Renal cortex interstitium (tissue), 11 donors: Measurements from ENCODE around the gene CACNA1C. TPM values are rescaled to one million over a fixed set of nuclear protein-coding genes. Genes with fewer than 3 reads are reported as not detected.

ENCODE experiments used
- DNase-seq, 11 donors: peaks; one replicate each; pipeline ENCODE4 v3.0.0-alpha.2; 2013; ENCODE audit warnings: low read depth in 9 of 11, low spot score in 4 of 11; ENCODE audit errors: extremely low read depth in 1 of 11
- polyA plus RNA-seq, 3 donors: library from polyadenylated mRNA; unstranded; fragments of 120-200 nt; gene quantifications; one replicate each; pipeline ENCODE4 v1.2.1, GENCODE V29; 2013; ENCODE audit not compliant: insufficient read length in 3 of 3

The CACNA1C gene
- polyA plus RNA-seq, 3 donors, result 7.2 to 13.1 (median 7.8) TPM

- DNase-seq, result no peak
These were observed 101.3 kb downstream of the CACNA1C start for GRCh38 chr12:2154050-2154449.

DNA sequence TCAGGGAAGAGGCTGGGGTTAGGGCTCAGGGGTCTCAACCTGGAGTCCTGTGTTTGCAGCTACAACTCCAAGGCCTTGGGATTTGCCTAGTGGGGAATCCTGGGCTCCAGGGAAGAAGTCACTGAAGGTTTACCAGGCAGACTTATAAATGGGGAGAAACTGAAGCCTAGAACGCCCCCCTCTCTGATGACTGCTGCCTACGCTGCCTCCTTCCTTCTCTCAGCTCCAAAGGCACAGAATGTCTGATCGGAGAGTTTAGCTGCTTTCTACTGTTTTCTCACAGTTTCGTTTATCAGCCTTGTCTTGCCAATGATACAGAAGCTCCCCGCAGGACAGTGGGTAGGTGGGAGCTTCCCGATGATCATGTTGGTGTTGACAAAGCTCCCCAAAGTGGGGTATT, 101.7 kb downstream of the CACNA1C start:
- no peak for DNase-seq

DNA sequence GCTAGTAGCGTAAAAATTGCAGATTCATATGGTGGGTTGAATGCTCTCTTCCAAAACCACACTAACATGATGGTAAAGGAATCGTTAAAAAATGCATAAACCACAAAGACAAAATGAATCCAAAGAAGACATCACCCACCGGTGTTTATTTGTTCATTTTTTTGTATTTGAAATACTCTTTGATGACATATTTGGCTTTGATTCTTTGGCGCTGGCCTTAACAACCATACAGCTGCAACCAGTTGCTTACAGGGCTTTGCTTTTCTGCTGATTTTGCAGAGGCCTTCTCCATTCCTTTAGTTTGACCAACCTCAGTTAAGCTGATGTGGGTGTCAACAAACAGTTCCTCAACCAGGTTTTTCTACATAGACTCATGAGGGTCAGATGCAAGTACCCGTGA, 103.5 kb downstream of the CACNA1C start:
- no peak for DNase-seq

GRCh38 chr12:2160043-2160442, 107.3 kb downstream of the CACNA1C start:
- no peak for DNase-seq

DNA sequence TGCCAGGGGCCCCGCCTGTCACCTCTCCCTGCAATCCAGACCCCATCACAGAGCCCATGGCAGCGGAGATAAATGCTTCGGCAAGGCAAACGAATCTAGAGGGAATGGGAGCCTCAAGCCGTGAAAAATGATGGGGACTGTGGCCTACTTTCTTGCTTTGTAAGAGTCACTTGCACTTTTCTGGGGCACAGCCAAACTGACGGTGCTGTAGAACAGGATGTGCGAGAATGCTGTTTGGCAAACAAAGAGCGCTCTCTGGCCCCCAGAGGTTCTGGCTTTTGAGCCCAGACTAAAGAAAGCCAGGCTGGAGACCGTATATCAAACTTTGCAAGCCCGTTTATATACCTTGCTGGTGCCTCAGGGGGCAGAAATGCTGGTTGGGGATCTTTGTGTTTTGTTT, 108.7 kb downstream of the CACNA1C start:
- no peak for DNase-seq

DNA sequence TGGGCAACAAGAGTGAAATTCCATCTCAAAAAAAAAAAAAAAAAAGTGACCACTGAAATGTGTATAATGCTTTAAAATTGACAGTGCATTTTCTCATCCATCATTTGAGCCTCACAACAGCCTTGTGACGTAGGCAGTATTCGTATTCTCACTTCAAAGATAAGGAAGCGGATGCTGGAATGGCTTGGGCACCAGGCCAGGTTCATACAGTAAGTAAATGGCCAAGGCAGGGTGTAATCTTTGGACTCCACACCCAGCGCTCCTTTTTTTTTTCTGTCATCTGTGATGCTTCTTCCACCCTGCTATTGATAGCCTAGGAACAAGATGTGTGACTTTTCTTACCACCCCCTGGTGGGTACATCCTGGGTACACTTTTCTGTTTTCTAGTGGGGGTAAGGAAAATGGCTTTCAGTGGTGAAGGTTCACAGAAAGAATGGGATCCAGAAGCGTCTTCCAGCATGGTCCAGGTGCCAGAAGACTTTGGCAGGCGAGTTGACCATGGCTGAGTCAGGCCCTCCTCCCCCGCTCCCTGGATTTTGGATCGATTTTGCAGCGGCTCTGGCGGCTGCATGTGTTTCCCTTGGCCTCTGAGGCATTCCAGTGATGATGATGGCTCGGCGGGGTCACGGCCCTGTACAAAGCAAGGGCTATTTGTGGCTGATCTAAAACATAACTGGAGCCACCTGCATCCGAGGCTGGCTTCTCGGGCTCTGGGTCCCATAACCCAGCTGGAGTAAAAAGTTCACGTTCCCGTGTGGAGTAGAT, 110.6 kb downstream of the CACNA1C start:
- peak in 1 of 11 donors; percentile 29 for DNase-seq

- DNase-seq, result peak in 3 of 11 donors; percentile 35 to 54 (median 46)
These were observed 112.2 kb downstream of the CACNA1C start for GRCh38 chr12:2165021-2165420.

- no peak for DNase-seq
These were observed 113.1 kb downstream of the CACNA1C start for GRCh38 chr12:2165927-2166326.

DNA sequence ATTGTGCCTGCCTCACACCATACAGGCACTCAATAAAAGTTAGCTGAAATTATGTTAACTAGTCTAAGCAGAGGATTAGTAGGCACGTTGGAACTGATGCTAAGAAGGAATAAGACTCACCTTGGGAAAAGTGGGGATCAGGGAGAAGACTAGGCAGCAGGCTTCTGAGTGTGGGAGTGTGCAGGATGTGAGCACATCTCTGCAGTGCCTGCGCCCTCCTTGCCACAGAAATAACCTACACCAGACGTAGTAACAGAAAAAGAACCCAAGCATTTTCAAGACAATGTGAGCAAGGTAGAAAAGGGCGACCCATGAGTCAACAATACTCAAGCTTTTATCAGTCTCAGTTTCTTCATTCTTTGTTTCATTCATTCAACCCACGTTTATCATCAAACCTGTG, 113.9 kb downstream of the CACNA1C start:
- DNase-seq, result no peak

- no peak for DNase-seq
These were observed 114.4 kb downstream of the CACNA1C start for GRCh38 chr12:2167231-2167630.

DNA sequence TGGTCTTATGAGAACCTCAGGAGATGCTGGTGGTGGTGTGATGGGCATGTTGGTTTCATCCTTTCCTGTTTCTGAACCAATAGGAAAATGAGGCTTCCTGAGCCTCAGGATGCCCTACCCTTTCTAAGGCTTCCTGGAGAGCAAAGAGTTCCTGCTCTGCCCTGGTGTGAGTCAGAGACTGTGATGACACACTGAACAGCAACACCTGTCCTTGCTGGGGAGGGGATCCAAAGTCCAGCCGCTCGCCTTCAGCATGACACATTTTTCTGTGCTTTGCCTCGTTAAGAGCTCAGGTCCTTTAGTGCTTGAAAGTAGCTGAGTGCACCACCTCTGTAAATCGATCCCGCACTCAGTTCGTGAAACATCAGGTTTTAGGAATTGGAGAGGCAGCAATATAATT, 116.0 kb downstream of the CACNA1C start:
- DNase-seq, result no peak

- DNase-seq, result no peak
These were observed 116.7 kb downstream of the CACNA1C start for GRCh38 chr12:2169489-2169888.

DNA sequence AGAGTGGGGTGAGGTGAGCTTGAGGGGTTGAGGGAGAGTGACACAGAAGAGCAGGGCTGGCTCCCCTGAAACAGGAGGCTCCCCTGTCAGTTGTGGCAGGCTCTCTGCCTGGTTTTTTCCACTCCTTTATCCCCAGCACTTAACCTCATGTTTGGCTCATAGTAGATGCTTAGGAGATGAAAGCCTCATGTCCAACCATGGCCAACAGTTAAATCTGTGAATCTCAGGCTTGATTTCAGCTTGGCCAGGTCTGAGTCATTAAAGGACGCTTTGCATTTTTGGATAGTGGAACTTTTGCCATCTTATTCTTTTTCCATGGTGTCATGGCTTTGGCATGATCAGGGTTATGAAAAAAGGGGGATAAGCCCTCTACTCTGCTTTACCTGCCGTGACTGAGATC, 117.2 kb downstream of the CACNA1C start:
- DNase-seq, result no peak

DNA sequence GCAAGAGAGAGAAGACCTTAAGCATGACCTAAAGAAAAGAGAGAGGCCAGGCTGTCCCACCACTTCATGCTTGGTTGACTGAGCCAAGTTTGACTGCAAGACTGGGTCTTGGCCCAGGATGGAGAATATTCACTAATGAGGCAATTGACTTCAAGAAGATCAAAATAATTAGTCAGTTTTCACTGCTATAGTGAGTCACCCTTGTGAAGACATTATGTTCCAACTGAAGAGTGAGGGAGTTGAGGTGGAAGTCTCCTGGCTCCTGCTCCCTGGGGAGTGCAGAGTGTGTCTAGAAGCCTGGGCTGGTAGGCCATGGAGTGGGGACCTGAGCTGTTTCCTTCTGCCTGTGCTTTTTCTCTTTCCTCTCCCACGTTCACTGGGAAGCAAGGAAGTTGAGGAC, 117.6 kb downstream of the CACNA1C start:
- DNase-seq, result no peak

- DNase-seq, result no peak
These were observed 119.1 kb downstream of the CACNA1C start for GRCh38 chr12:2171672-2172426.

DNA sequence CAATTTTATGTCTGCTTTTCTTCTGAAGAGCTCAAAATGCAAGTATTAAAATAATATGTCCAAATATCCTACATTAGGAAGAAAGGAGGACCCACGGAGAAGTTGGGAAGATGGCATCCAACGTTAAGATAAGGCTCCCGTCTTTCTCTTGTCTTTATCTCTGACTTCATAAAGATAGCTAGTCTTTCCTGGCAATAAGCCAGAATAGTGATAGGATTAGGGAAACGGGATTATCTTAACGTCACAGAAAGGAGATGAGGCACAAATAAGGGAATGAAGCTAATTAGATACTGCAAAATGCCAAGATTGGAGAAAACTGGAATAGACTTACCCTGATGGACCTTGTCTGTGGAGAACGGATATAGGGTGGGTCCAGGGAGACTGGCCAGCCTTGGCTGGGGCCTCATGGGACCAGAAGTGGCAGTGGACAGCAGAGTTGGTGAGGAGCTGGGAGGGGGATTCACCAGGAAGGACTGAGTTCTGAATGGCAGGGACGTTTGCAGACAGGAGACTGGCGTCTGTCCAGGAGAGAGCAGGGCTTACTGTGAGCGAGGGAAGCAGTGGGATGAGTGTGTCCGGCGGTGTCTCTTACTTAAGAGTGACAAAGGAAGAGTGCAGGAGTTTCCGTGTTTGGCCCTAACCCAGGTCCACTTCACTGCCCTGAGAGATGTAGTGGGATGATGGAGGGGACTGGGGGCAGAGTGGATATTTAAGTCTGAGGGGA, 119.9 kb downstream of the CACNA1C start:
- DNase-seq, result no peak

GRCh38 chr12:2173971-2174370, 121.2 kb downstream of the CACNA1C start:
- no peak for DNase-seq

- DNase-seq, result no peak
These were observed 124.2 kb downstream of the CACNA1C start for GRCh38 chr12:2177003-2177402.

DNA sequence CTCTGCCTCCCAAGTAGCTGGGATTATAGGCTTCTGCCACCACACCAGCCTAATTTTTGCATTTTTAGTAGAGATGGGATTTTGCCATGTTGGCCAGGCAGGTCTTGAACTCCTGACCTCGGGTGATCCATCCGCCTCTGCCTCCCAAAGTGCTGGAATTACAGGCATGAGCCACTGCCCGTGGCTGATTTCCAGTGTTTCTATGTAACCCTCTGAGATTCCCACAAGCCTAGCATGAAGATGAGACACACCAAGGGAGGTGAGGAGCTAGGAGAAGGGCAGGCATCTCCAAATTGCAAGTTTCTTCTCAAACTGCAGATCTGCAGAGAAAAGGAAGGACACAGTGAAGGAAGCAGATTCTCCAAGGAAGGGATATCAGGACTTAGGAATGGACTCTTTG, 125.0 kb downstream of the CACNA1C start:
- DNase-seq, result no peak

DNA sequence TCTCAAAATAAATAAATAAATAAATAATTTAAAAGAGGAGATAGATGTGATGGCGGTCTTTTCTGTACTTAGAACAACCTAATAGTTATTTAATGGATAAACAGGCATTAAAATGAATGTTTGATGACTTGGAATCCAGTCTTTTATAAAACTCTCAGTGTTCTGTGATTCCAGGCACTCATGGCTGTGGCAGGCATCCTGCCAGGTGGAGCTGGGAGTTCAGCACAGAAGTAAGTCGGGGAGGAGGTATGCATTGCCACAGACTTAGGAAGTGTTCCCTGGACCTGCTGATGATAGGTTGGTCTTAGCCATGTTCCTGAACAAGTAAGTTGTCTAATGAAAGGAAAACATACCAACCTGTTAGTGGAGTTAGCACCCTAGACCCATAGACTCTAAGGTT, 126.3 kb downstream of the CACNA1C start:
- DNase-seq, result no peak
